GM23248 (cell line): ENCODE data around the gene SLC17A7. TPM values are rescaled to one million over a fixed set of nuclear protein-coding genes. Genes with fewer than 3 reads are reported as not detected.

Experiments
- DNase-seq: peaks from one replicate; pipeline ENCODE4 v3.0.0-alpha.2; 2015
- H2AFZ ChIP-seq: fragments of 200-600 bp; sonication (generic); 2 replicates; pipeline ENCODE4 v1.6.1; 2016; ENCODE audit warnings: antibody characterized with exemption
- H3F3A ChIP-seq: fragments of 200-600 bp; sonication (generic); 2 replicates; pipeline ENCODE4 v1.6.1; 2016; ENCODE audit warnings: mild to moderate bottlenecking, antibody characterized with exemption, mixed run types; ENCODE audit not compliant: insufficient read depth
- H3K27ac ChIP-seq: fragments of 200-600 bp; sonication (generic); 2 replicates; pipeline ENCODE4 v1.5.1; 2016; ENCODE audit warnings: mild to moderate bottlenecking
- H3K27me3 ChIP-seq: fragments of 200-600 bp; sonication (generic); replicated peaks from 2 replicates; pipeline ENCODE4 v1.6.1; 2016; ENCODE audit warnings: mild to moderate bottlenecking; ENCODE audit not compliant: insufficient read depth
- H3K36me3 ChIP-seq: fragments of 200-600 bp; sonication (generic); 2 replicates; pipeline ENCODE4 v1.6.1; 2016; ENCODE audit warnings: low read depth, mild to moderate bottlenecking
- H3K4me1 ChIP-seq: fragments of 200-600 bp; sonication (generic); 2 replicates; pipeline ENCODE4 v1.6.1; 2016; ENCODE audit warnings: mild to moderate bottlenecking; ENCODE audit not compliant: insufficient read depth
- H3K4me2 ChIP-seq: fragments of 200-600 bp; sonication (generic); one replicate; pipeline ENCODE4 v1.6.1; 2016; ENCODE audit warnings: mild to moderate bottlenecking; ENCODE audit not compliant: unreplicated experiment
- H3K4me3 ChIP-seq: fragments of 200-600 bp; sonication (generic); 2 replicates; pipeline ENCODE4 v1.5.1; 2016; ENCODE audit warnings: mild to moderate bottlenecking
- H3K79me2 ChIP-seq: fragments of 200-600 bp; sonication (generic); 2 replicates; pipeline ENCODE4 v1.6.1; 2016; ENCODE audit warnings: mild to moderate bottlenecking; ENCODE audit not compliant: insufficient read depth
- H3K9ac ChIP-seq: fragments of 200-600 bp; sonication (generic); 2 replicates; pipeline ENCODE4 v1.6.1; 2016; ENCODE audit warnings: mild to moderate bottlenecking
- H3K9me2 ChIP-seq: fragments of 200-600 bp; sonication (generic); 2 replicates; pipeline ENCODE4 v1.6.1; 2016; ENCODE audit warnings: mixed run types, mild to moderate bottlenecking, moderate library complexity; ENCODE audit not compliant: insufficient read depth
- H3K9me3 ChIP-seq: fragments of 200-600 bp; sonication (generic); one replicate; pipeline ENCODE4 v1.6.1; 2017; ENCODE audit warnings: low read depth
- H4K20me1 ChIP-seq: fragments of 200-600 bp; sonication (generic); 2 replicates; pipeline ENCODE4 v1.6.0; 2016; ENCODE audit not compliant: insufficient read depth
- EZH2 ChIP-seq: fragments of 200-600 bp; sonication (generic); IDR thresholded peaks from 2 replicates; pipeline ENCODE4 v1.6.1; 2018; ENCODE audit warnings: antibody characterized with exemption, mild to moderate bottlenecking; ENCODE audit not compliant: insufficient read depth, poor library complexity, severe bottlenecking
- EZH2phosphoT487 ChIP-seq: fragments of 200-600 bp; sonication (generic); IDR thresholded peaks from 2 replicates; pipeline ENCODE4 v1.6.1; 2018; ENCODE audit warnings: antibody characterized with exemption, moderate library complexity, mild to moderate bottlenecking, low read depth; ENCODE audit not compliant: insufficient read depth
- WGBS, 2 experiments: methylation state at CpG; one replicate each; pipeline ENCODE4 v1.1.6; 2015 to 2017; ENCODE audit warnings: low lambda C conversion rate in 2 of 2, low coverage in 1 of 2; ENCODE audit errors: missing lambda C conversion rate in 2 of 2; 5-methylcytosine and 5-hydroxymethylcytosine counted together
- in situ Hi-C: fragments of 300-500 bp; cut with MboI; formaldehyde crosslinking; loops from 2 replicates; pipeline ENCODE4 v1.15.0; 2020
- polyA plus RNA-seq: library from polyadenylated mRNA; unstranded; fragments of >200 nt; fragmentation: Nextera tagmentation; extraction: Ambion mirVana; gene quantifications from 2 replicates; pipeline ENCODE4 v1.2.1, GENCODE V29; 2016
- total RNA-seq: library from RNA; depleted of rRNA; stranded (reverse); fragments of >200 nt; shearing (Covaris generic); gene quantifications from 2 replicates; pipeline ENCODE4 v1.2.3, GENCODE V29; 2014

Gene SLC17A7
- total and polyA plus RNA-seq, 2 experiments from 2014 or later = not detected

DNA sequence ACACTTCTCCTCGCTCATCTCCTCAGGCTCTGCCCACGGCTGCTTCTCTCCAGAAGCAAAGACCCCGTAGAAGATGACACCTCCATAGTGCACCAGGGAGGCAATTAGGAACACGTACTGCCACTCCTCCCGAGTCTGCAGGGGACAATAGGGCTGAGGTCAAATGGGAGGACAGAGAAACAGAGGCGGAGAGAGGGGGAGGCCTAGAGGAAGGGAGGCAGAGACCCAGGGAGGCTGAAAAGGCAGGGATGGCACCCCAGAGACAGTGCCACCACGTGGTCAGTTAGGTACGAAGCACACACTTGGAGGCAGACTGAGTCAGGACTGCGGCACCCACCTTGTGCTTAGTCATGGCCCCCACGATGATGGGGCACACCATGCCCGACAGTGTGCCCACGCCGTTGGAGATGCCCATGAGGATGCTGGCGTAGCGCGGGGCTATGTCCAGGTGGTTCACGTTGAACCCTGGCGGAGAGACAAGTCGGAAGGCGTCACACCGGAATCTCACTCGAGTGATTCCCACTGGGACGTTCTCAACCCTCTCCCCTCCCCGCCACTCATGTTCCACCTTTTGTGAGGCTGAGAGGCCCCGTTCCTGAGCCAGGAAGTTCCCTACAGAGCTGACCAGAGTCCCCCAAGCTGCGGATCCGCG, 10.5 kb downstream of the SLC17A7 start:
- Histone ChIP-seq H3K4me1 (no peaks in the 10 kb centered on the region), H3K4me3 (no peak overlapping the region), H3K27me3 (peaks cover 95% of the 10 kb centered on the region), H2AFZ (no peak overlapping the region), H3K36me3 (no peaks in the 10 kb centered on the region), H3K4me2 (no peak overlapping the region), H3K9ac (no peak overlapping the region), H3F3A (no peaks in the 10 kb centered on the region), H3K9me3 (no peaks in the 10 kb centered on the region), H4K20me1 (no peaks in the 10 kb centered on the region), H3K9me2 (no peaks in the 10 kb centered on the region), H3K27ac (no peak overlapping the region), H3K79me2 (no peaks in the 10 kb centered on the region)
- peak; percentile 36 for DNase-seq
- in situ Hi-C loops = no loop called here
- TF ChIP-seq EZH2phosphoT487 (no peak), EZH2 (no peak)
- WGBS, 2 experiments = 61 to 63% methylated on average over 27 to 28 of the region's 28 CpGs

DNA sequence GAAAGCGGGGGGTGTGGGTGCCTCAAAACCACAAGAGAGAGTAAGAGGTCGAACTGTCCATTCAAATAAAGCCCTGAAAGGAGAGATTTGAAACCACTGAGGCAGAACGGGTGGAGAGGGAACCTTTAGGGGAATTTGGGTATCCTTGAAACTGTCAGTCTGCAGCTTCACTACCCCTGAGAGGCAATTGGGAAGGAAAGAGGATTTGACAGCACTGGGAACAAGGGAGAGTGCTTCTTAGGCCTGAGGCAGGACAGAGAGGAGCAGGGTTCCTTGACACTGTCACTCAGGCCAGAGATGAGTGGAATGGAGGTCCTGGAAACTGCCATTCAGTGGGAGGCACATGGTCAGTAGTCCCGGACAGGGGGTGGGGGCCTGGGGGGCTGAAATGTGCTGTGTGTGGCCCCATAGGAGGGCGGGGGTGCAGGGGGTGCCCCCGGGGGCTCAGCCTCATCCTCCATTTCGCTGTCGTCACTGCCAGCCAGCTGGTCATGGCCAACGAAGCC, 11.1 kb downstream of the SLC17A7 start:
- Histone ChIP-seq H3K36me3 (no peaks in the 10 kb centered on the region), H4K20me1 (no peaks in the 10 kb centered on the region), H3K9ac (no peak overlapping the region), H3K9me2 (no peaks in the 10 kb centered on the region), H2AFZ (no peak overlapping the region), H3F3A (no peaks in the 10 kb centered on the region), H3K27me3 (peaks cover 95% of the 10 kb centered on the region), H3K27ac (no peak overlapping the region), H3K79me2 (no peaks in the 10 kb centered on the region), H3K4me3 (no peak overlapping the region), H3K9me3 (no peaks in the 10 kb centered on the region), H3K4me1 (no peaks in the 10 kb centered on the region), H3K4me2 (no peak overlapping the region)
- DNase-seq = no peak
- no peak for TF ChIP-seq EZH2
- TF ChIP-seq EZH2phosphoT487 = no peak
- WGBS, 2 experiments = 76 to 79% methylated on average over 5 to 9 of the region's 9 CpGs
- in situ Hi-C loops = no loop called here

DNA sequence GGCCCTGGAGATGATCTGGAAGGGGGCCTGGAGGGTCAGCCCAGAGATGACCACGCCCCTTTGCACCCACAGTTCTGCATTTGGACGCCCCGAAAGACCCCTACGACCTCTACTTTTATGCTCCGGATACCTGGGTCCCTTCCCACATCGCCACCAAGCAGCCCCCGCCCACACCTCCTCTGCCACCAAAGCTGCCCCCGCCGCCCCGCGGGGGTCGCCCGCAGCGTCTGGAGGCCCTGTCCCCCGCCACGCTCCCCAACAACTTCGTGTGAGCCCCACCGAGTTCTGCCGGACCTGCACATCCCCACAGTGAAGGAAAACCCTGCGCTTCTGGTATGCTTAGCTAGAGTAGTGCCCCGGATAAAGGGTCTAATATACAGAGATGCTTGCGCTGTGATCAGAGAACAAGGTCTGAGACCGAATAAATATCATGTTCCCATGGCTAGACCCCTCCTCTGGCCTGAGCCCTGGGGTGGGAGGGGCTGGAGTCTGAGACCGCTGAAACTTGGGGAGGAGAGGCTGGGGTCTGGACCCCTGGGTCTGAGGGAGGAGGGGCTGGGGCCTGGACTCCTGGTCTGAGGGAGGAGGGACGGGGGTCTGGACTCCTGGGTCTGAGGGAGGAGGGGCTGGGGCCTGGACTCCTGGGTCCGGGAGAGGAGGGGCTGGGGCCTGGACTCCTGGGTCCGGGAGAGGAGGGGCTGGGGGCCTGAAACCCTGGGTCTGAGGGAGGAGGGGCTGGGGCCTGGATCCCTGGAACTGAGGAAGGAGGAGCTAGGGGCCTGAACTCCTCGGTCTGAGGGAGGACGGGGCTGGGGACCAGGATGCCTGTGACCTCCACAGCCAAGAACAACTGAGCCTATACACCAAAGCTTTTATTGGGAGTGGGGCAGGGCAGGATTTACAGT, 12.5 kb downstream of the SLC17A7 start:
- H3F3A ChIP-seq = no peaks in the 10 kb centered on the region
- H4K20me1 ChIP-seq = no peaks in the 10 kb centered on the region
- no peak for DNase-seq
- H3K4me1 ChIP-seq = no peaks in the 10 kb centered on the region
- H3K27ac ChIP-seq = no peak overlapping the region
- no peak overlapping the region for H3K9ac ChIP-seq
- no peaks in the 10 kb centered on the region for H3K9me2 ChIP-seq
- peaks cover 96% of the 10 kb centered on the region for H3K27me3 ChIP-seq
- no peak overlapping the region for H2AFZ ChIP-seq
- peak; percentile 83 for TF ChIP-seq EZH2
- TF ChIP-seq EZH2phosphoT487 = no peak
- H3K79me2 ChIP-seq = no peaks in the 10 kb centered on the region
- no peaks in the 10 kb centered on the region for H3K9me3 ChIP-seq
- H3K36me3 ChIP-seq = no peaks in the 10 kb centered on the region
- H3K4me3 ChIP-seq = no peak overlapping the region
- WGBS, 2 experiments = 8 to 12% methylated on average over 19 to 29 of the region's 29 CpGs
- no peak overlapping the region for H3K4me2 ChIP-seq
- in situ Hi-C loops = no loop called here

DNA sequence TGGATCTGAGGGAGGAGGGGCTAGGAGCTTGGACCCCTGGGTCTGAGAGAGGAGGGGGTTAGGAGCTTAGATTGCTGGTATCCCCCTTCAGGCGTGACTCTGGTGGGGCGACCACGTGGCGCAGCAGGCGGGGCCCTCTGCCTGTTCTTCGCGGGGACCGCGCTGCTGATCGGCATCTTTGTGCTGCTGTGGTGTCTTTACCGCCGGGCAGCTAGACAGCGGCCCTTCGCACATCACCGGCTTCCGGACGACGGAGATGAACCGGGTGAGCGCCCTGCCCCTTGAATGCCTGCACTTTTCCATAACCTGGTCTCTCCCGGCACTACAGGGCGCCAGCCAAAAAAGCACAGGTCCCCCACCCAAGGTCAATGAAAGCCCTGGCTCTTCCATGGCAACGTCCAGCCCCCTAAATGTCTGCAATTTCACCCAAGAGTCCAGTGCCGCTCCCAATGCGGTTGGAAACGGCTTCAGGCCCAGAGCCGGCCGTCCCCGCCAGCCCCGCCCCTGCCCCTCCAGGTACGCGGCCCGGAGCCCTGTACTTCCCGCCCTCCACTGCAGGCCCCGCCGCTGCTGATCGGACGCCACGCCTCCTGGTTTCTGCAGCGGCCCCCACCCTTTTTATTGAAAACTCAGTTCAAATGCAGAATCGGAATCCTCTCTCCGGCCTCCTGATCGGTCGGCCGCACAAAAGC, 13.3 kb downstream of the SLC17A7 start:
- 2 to 4% methylated on average over 27 to 38 of the region's 45 CpGs for WGBS, 2 experiments
- no peak overlapping the region for H3K4me3 ChIP-seq
- no peaks in the 10 kb centered on the region for H3K36me3 ChIP-seq
- no peak overlapping the region for H3K4me2 ChIP-seq
- no peaks in the 10 kb centered on the region for H3K4me1 ChIP-seq
- H3K79me2 ChIP-seq = no peaks in the 10 kb centered on the region
- no peak overlapping the region for H3K27ac ChIP-seq
- no peaks in the 10 kb centered on the region for H4K20me1 ChIP-seq
- H3K9me2 ChIP-seq = no peaks in the 10 kb centered on the region
- peaks cover 95% of the 10 kb centered on the region for H3K27me3 ChIP-seq
- no peaks in the 10 kb centered on the region for H3F3A ChIP-seq
- H3K9me3 ChIP-seq = no peaks in the 10 kb centered on the region
- in situ Hi-C loops = no loop called here
- no peak overlapping the region for H3K9ac ChIP-seq
- TF ChIP-seq EZH2phosphoT487 (no peak), EZH2 (peak; percentile 95)
- H2AFZ ChIP-seq = no peak overlapping the region; the same call in 1 of the 2 replicates
- DNase-seq = peak; percentile 43
